GM23248 (cell line): ENCODE results near the gene AGO4.

Source experiments
- EZH2 ChIP-seq: fragments of 200-600 bp; sonication (generic); IDR thresholded peaks from 2 replicates; pipeline ENCODE4 v1.6.1; 2018; ENCODE audit warnings: antibody characterized with exemption, mild to moderate bottlenecking; ENCODE audit not compliant: insufficient read depth, poor library complexity, severe bottlenecking
- EZH2phosphoT487 ChIP-seq: fragments of 200-600 bp; sonication (generic); IDR thresholded peaks from 2 replicates; pipeline ENCODE4 v1.6.1; 2018; ENCODE audit warnings: antibody characterized with exemption, moderate library complexity, mild to moderate bottlenecking, low read depth; ENCODE audit not compliant: insufficient read depth

- TF ChIP-seq EZH2phosphoT487 (no peak), EZH2 (no peak)
These were observed 766 bp downstream of the AGO4 start for GRCh38 chr1:35808450-35809113.
